C4-2B (cell line): Measurements from ENCODE around the gene SCFD2.

Experiments used
- H3K27ac ChIP-seq: fragments of 450-650 bp; 2 replicates; pipeline ENCODE4 v1.5.1; 2017
- ZFX ChIP-seq: fragments of 450-650 bp; IDR thresholded peaks from 2 replicates; pipeline ENCODE4 v1.6.1; 2017
- TF ChIP-seq, protein P1 (sequence below): fragments of 450-650 bp; conservative IDR thresholded peaks from 2 replicates; pipeline ENCODE4 v1.5.1; 2017; ENCODE audit warnings: mild to moderate bottlenecking

Gene SCFD2

DNA sequence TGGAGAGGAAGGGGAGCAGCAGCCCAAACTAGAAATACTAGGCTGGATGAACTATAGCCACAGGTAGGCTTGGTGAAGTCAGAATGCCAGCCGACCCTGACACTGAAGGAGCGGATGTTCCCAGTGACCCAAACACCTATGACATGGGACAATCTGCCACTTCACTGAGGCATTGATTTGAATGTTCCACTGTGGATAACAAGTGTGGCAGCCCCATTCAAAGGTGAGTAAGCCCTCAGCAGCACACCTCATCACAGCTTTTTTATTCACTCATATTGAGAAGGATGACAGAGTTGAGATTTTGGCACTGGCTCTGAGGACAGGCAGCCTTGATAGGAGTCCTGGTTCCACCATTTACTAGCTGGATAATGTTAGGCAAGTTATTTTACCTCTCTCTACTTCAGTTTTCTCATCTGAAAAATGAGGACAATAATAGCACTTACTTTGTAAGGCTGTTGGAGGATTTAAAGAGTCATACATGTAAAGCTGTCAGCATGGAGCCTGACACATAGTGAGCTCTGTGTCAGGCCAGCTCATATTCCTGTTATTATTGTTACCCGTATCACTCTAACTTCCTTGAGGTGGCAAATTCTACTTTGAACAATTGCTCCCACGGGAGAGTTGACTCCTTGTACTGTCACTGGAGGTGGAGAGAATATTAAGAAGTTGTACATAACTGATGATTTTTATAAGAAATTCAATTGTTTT lies 389.2 kb downstream of the SCFD2 start:
- H3K27ac ChIP-seq: no peak overlapping the region
- TF ChIP-seq, protein P1, sequence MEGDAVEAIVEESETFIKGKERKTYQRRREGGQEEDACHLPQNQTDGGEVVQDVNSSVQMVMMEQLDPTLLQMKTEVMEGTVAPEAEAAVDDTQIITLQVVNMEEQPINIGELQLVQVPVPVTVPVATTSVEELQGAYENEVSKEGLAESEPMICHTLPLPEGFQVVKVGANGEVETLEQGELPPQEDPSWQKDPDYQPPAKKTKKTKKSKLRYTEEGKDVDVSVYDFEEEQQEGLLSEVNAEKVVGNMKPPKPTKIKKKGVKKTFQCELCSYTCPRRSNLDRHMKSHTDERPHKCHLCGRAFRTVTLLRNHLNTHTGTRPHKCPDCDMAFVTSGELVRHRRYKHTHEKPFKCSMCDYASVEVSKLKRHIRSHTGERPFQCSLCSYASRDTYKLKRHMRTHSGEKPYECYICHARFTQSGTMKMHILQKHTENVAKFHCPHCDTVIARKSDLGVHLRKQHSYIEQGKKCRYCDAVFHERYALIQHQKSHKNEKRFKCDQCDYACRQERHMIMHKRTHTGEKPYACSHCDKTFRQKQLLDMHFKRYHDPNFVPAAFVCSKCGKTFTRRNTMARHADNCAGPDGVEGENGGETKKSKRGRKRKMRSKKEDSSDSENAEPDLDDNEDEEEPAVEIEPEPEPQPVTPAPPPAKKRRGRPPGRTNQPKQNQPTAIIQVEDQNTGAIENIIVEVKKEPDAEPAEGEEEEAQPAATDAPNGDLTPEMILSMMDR: no peak
- TF ChIP-seq ZFX: no peak

DNA sequence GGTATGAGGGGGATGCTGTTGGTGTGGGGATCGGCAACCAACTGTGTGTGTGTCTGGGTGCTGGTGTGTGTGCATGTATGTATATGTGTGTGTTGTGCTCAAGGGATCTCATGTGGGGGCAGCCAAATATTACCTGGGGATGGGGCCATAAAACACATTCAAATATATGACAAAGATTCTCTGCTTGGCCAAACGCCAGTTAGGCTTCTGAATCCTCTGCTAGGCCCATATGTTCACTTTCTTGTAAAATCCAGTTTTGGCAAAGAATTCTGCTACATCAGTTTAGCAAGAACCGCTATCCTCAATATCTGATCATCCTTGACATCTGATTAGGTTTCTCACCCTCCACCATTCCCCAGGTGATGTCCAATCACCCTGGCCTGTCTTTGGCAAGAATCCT lies 397.2 kb downstream of the SCFD2 start:
- TF ChIP-seq, protein P1: no peak
- TF ChIP-seq ZFX: no peak
- no peak overlapping the region for H3K27ac ChIP-seq

DNA sequence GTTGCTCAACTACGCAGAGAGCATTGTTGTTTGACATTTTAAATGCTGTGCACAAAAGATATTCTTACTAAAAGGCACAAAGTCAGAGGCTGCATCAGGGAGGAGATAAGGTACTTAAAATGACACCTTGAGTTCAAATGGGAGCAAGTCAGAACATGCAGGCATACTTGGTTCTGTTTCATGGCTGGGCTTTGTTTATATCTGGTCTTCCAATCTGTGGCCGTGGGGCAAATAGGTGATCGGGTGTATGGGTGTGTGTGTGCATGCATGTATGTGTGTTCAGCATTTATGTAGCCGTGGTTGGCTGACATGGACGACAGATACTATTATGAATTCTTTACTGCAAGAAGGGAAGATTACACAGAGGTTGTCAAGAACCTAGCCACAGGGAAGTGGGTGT lies 397.6 kb downstream of the SCFD2 start:
- H3K27ac ChIP-seq: no peak overlapping the region
- TF ChIP-seq ZFX: no peak

DNA sequence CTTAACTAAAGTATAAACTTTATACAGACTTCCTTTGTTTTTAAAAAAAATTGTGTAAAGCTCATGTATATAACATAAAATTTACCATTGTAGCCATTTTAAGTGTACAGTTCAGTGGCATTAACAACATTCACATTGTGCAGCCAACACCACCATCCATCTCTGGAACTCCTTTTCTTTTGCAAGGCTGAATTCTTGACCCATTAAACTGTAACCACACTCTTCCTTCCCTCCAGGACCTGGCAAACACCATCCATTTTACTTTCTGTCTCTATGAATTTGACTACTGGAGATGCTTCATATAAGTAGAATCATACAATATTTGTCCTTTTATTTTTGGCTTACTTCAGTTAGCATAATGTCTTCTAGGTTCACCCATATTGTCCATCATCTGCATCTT lies 399.1 kb downstream of the SCFD2 start:
- TF ChIP-seq, protein P1: no peak
- TF ChIP-seq ZFX: no peak
- no peak overlapping the region for H3K27ac ChIP-seq

DNA sequence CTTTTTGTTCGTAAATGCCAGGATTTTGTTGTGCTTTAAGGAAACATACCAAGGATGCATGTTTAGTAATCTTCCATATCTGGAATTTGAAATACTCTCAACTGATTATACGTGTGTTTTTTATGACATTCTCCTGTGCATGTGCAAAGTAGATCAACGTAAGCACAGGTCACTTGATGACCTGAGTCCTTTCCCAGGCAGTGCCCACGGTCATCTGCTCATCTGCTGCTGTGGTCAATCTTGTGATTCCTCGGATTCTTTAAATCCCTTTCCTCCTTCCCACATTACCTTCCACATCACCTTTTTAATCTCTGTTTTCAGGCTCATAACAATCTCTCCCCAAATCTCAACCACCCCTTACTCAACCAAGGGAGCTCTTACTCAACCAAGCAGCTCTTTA lies 399.7 kb downstream of the SCFD2 start:
- no peak overlapping the region for H3K27ac ChIP-seq
- TF ChIP-seq ZFX: no peak
- TF ChIP-seq, protein P1: no peak

DNA sequence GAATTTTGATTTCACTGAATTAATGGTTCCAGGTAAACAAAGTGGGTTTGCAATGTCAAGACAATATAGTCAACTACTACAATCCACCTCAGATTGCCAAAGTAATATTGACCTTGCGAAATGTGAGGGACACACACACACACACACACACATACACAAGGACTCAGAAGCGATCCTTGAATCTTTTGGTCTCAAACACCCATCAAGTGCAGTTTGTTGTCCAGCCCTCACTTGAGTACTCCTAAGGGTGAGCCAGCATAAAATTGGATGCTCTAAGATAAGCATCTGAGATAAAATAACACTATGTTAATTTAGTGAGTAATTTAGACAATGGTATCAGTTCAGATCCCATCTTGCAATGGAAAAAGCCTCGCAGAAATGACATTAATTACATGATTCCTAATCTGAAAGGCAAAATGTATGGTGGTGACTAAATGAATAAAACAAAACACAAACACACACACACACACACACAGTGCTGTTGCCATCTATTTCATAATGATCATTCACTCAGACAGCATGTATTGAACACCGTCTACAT lies 401.2 kb downstream of the SCFD2 start:
- TF ChIP-seq, protein P1: no peak
- TF ChIP-seq ZFX: no peak
- H3K27ac ChIP-seq: no peak overlapping the region

DNA sequence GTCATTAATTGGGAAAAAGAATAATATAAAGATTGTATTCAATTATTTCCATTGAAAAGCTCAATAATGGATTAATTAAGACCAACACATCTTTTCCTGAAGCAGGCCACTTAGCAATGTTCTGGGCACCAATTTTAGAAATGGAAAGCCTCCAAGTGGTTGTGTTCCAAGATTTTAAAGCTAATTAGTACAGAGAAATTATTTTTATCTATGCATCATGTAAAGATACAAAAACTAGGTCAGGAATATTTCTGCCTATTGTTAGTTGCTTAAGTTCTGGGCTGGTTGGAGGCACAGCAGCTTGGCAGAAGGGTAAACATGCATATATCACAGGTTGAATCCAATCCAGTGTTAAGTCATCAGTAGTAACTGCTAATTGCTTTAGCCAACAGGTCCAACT lies 401.9 kb downstream of the SCFD2 start:
- TF ChIP-seq, protein P1: no peak
- TF ChIP-seq ZFX: no peak
- no peak overlapping the region for H3K27ac ChIP-seq

DNA sequence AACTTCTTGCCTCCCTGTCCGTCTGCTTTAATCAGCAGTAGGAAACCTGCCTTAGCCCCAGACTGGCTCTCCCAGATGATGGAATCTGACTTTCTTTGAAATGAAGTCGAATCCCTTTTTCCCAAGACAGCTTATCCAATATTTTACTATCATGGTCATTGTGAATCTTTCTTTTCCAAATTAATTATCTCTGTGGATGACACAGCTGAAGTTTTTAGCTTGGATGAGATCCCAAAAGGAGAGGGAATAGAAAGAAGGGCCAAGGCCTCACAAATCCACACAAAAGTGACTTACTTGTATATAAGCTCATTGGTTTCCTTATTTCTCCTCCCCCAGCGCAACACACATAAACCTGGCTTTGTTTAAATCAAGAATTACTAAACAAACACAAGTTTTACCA lies 403.1 kb downstream of the SCFD2 start:
- H3K27ac ChIP-seq: no peak overlapping the region
- TF ChIP-seq, protein P1: no peak
- TF ChIP-seq ZFX: no peak
